Panc1 (cell line): ENCODE measurements around the gene GPR160. TPM values are rescaled to one million over a fixed set of nuclear protein-coding genes. Genes with fewer than 3 reads are reported as not detected.

Experiments used
- ATAC-seq: fragments of 200-7000 bp; cut with Tn5 transposase; 2 replicates; pipeline ENCODE4 v1.9.1; 2020; ENCODE audit warnings: mild to moderate bottlenecking, moderate library complexity
- BruUV-seq: library from RNA; stranded (reverse); fragments of 400-500 nt; replicated peaks from 2 replicates; lab custom pipeline; 2021; lab: Mats Ljungman, UMichigan
- CTCF ChIA-PET: fragments of 300-600 bp; sonication (Branson Sonifier 250); formaldehyde crosslinking; loops from one replicate; lab custom pipeline; 2022; ENCODE audit warnings: antibody characterized with exemption; lab: Charles Lee
- POLR2A ChIA-PET: fragments of 300-600 bp; sonication (Branson Sonifier 250); formaldehyde crosslinking; loops from one replicate; lab custom pipeline; 2022; ENCODE audit warnings: antibody characterized with exemption; lab: Charles Lee
- DNase-seq: peaks from one replicate; pipeline ENCODE4 v3.0.0-alpha.2; 2010; ENCODE audit warnings: low read depth, low spot score
- H3K27ac ChIP-seq: 2 replicates; pipeline ENCODE4 v1.5.1; 2011; ENCODE audit warnings: mild to moderate bottlenecking, low read length, inconsistent platforms
- H3K27me3 ChIP-seq: fragments of 200-500 bp; sonication (Bioruptor generic); 2 replicates; pipeline ENCODE4 v1.6.0; 2014; ENCODE audit warnings: low read length, inconsistent platforms; ENCODE audit not compliant: control insufficient read depth, insufficient read depth
- H3K36me3 ChIP-seq: fragments of 200-500 bp; sonication (Bioruptor generic); 2 replicates; pipeline ENCODE4 v1.5.1; 2014; ENCODE audit warnings: inconsistent platforms, mild to moderate bottlenecking, low read length, moderate library complexity; ENCODE audit not compliant: control insufficient read depth, insufficient read depth
- H3K4me1 ChIP-seq: 2 replicates; pipeline ENCODE4 v1.5.1; 2011; ENCODE audit warnings: inconsistent platforms, mild to moderate bottlenecking, low read length, moderate library complexity; ENCODE audit not compliant: control insufficient read depth, insufficient read depth
- H3K4me3 ChIP-seq, 2 experiments: 2 replicates each; pipeline ENCODE4 v1.5.1; 2011 to 2012; ENCODE audit warnings: low read depth in 2 of 2, low read length in 2 of 2, mild to moderate bottlenecking in 2 of 2, inconsistent platforms in 1 of 2, moderate library complexity in 1 of 2
- H3K9me3 ChIP-seq: fragments of 200-500 bp; sonication (Bioruptor generic); 2 replicates; pipeline ENCODE4 v1.5.1; 2014; ENCODE audit warnings: low read depth, mild to moderate bottlenecking, inconsistent platforms, low read length, moderate library complexity; ENCODE audit not compliant: control insufficient read depth, insufficient read depth
- POLR2AphosphoS5 ChIP-seq: IDR thresholded peaks from 2 replicates; pipeline ENCODE4 v1.6.1; 2012; ENCODE audit warnings: mild to moderate bottlenecking, low read depth, low read length, moderate library complexity
- SIN3A ChIP-seq: IDR thresholded peaks from 2 replicates; pipeline ENCODE4 v1.6.1; 2012; ENCODE audit warnings: low read depth, mild to moderate bottlenecking, low read length, moderate library complexity, borderline replicate concordance; ENCODE audit not compliant: insufficient read depth
- TCF7L2 ChIP-seq: IDR thresholded peaks from 2 replicates; pipeline ENCODE4 v1.6.1; 2011; ENCODE audit warnings: mild to moderate bottlenecking, low read depth, low read length, inconsistent platforms
- in situ Hi-C: cut with HindIII; loops from 2 replicates; pipeline ENCODE4 v1.10.0; 2016; ENCODE audit warnings: low sequenced_read_pairs, low pct_unique_long_range_greater_than_20kb
- intact Hi-C: fragments of 100-400 bp; cut with micrococcal nuclease; formaldehyde crosslinking; loops from one replicate; pipeline ENCODE4 v1.10.0; 2022; ENCODE audit not compliant: unreplicated experiment
- total RNA-seq: library from RNA; stranded (reverse); gene quantifications from one replicate; pipeline ENCODE4 v1.2.1, GENCODE V29; 2021; ENCODE audit not compliant: unreplicated experiment
- TF ChIP-seq, protein P1 (sequence below): fragments of 450-650 bp; IDR thresholded peaks from 2 replicates; pipeline ENCODE4 v1.5.1; 2017; ENCODE audit warnings: mild to moderate bottlenecking
- TF ChIP-seq, protein P2 (sequence below), 2 experiments: IDR thresholded peaks; 2 replicates each; pipeline ENCODE4 v1.6.1; 2011 to 2012; ENCODE audit warnings: low read depth in 2 of 2, control low read depth in 1 of 2, low read length in 1 of 2, mild to moderate bottlenecking in 1 of 2, moderate library complexity in 1 of 2; ENCODE audit not compliant: insufficient read depth in 1 of 2

GPR160 gene
- total RNA-seq, 1 experiment from 2014 or later = 0.18 TPM

DNA sequence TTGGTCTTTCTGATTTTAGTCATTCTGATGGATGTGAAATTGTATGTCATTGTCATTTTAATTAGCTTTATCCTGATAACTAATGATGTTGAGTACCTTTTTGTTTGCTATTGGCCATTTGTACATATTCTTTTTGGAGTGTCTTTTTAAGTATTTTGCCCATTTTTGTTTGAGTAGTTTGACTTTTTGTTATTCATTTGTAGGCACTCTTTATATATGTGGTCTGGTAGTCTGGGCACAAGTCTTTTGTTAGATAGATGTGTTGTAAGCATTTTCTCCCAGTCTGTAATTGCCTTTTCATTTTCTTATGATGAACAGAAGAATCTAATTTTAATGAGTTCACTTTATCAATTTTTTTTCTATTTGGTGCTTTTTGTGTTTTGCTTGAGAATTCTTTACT, 14.6 kb downstream of the GPR160 start:
- no peak overlapping the region for H3K4me3 ChIP-seq
- H3K36me3 ChIP-seq = no peaks in the 10 kb centered on the region
- no peak for TF ChIP-seq POLR2AphosphoS5
- no peak for TF ChIP-seq SIN3A
- TF ChIP-seq, protein P1, sequence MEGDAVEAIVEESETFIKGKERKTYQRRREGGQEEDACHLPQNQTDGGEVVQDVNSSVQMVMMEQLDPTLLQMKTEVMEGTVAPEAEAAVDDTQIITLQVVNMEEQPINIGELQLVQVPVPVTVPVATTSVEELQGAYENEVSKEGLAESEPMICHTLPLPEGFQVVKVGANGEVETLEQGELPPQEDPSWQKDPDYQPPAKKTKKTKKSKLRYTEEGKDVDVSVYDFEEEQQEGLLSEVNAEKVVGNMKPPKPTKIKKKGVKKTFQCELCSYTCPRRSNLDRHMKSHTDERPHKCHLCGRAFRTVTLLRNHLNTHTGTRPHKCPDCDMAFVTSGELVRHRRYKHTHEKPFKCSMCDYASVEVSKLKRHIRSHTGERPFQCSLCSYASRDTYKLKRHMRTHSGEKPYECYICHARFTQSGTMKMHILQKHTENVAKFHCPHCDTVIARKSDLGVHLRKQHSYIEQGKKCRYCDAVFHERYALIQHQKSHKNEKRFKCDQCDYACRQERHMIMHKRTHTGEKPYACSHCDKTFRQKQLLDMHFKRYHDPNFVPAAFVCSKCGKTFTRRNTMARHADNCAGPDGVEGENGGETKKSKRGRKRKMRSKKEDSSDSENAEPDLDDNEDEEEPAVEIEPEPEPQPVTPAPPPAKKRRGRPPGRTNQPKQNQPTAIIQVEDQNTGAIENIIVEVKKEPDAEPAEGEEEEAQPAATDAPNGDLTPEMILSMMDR = no peak
- H3K27ac ChIP-seq = no peak overlapping the region
- DNase-seq (no peak), ATAC-seq (no peak)
- in situ Hi-C loops = no loop called here
- ChIA-PET CTCF (no interaction called here), POLR2A (no interaction called here)
- no peaks in the 10 kb centered on the region for H3K4me1 ChIP-seq
- intact Hi-C loops = no loop called here
- peaks cover 5% of the 10 kb centered on the region; the same call in 1 of the 2 replicates for H3K27me3 ChIP-seq
- no peaks in the 10 kb centered on the region for H3K9me3 ChIP-seq
- BruUV-seq = no TSS peak

DNA sequence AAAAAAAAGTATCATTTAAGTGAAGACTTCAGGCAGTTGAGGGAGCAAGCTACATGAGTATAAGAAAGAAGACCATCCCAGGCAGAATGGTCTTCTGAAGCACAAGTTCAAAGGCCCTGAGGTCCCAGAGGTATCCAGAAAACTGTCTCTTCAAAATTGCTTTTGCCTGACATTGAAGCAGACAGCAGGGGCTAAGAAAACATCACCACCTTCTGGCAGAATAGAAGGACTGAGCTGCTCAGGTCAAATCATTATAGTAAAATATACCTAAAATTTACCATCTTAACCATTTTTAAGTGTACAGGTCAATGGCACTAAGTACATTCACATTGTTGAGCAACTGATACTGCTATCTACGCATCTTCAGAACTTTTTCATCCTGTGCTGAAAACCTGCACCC, 16.4 kb downstream of the GPR160 start:
- Histone ChIP-seq H3K4me1 (no peaks in the 10 kb centered on the region), H3K9me3 (no peaks in the 10 kb centered on the region), H3K36me3 (no peaks in the 10 kb centered on the region), H3K27ac (no peak overlapping the region), H3K4me3 (no peak overlapping the region), H3K27me3 (peaks cover 5% of the 10 kb centered on the region; the same call in 1 of the 2 replicates)
- DNase-seq (no peak), ATAC-seq (peak; percentile 67; the same call in 1 of the 2 replicates)
- in situ Hi-C loops = no loop called here
- ChIA-PET CTCF (interaction anchor here (0.6 kb wide), 2 partner anchors 115 to 629 kb away, joined by 4 read pairs; no protein-coding TSS in a partner anchor), POLR2A (no interaction called here)
- no peak for TF ChIP-seq SIN3A
- TF ChIP-seq, protein P1 = no peak; the same call in none of the 2 replicates
- intact Hi-C loops = no loop called here
- no TSS peak for BruUV-seq

DNA sequence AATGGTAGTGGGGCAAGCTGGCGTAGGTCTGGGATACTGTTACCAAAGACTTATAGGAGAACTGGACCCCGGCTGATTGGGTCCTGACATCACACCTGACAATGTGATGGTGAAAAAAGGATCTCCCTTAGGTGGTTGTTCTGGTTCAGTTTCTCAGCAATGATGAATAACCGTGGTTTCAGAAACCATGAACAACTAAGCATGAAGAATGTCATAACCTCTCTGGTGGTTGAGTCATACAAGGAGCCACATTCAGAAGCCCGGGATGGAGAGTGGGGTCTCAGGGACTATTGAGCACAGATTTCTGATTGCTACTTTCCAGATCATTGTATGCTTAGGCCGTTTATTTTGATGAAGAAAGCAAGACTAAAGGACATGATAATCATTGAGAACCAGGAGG, 17.4 kb downstream of the GPR160 start:
- no TSS peak for BruUV-seq

More for the DNA sequence above, 17.4 kb downstream of the GPR160 start:
- Histone ChIP-seq H3K27ac (no peak overlapping the region), H3K27me3 (peaks cover 5% of the 10 kb centered on the region; the same call in 1 of the 2 replicates), H3K9me3 (no peaks in the 10 kb centered on the region), H3K4me1 (no peaks in the 10 kb centered on the region), H3K4me3 (no peak overlapping the region), H3K36me3 (no peaks in the 10 kb centered on the region)
- POLR2A ChIA-PET = interaction anchor here (0.6 kb wide), 1 partner anchor 20 kb away, joined by 4 read pairs; no protein-coding TSS in a partner anchor
- no peak for TF ChIP-seq TCF7L2
- TF ChIP-seq, protein P1 = no peak
- TF ChIP-seq SIN3A = no peak
- TF ChIP-seq, protein P2, sequence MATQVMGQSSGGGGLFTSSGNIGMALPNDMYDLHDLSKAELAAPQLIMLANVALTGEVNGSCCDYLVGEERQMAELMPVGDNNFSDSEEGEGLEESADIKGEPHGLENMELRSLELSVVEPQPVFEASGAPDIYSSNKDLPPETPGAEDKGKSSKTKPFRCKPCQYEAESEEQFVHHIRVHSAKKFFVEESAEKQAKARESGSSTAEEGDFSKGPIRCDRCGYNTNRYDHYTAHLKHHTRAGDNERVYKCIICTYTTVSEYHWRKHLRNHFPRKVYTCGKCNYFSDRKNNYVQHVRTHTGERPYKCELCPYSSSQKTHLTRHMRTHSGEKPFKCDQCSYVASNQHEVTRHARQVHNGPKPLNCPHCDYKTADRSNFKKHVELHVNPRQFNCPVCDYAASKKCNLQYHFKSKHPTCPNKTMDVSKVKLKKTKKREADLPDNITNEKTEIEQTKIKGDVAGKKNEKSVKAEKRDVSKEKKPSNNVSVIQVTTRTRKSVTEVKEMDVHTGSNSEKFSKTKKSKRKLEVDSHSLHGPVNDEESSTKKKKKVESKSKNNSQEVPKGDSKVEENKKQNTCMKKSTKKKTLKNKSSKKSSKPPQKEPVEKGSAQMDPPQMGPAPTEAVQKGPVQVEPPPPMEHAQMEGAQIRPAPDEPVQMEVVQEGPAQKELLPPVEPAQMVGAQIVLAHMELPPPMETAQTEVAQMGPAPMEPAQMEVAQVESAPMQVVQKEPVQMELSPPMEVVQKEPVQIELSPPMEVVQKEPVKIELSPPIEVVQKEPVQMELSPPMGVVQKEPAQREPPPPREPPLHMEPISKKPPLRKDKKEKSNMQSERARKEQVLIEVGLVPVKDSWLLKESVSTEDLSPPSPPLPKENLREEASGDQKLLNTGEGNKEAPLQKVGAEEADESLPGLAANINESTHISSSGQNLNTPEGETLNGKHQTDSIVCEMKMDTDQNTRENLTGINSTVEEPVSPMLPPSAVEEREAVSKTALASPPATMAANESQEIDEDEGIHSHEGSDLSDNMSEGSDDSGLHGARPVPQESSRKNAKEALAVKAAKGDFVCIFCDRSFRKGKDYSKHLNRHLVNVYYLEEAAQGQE (IDR thresholded peaks at IDR 0.05; ENCODE audit: insufficient read depth in 1 of 2, low read depth in 2 of 2, low read length in 1 of 2) = no peak
- no peak for TF ChIP-seq POLR2AphosphoS5
- CTCF ChIA-PET = no interaction called here
- intact Hi-C loops (no loop called here), in situ Hi-C loops (no loop called here)
- DNase-seq (no peak), ATAC-seq (no peak)
